Mesodermal cell (in vitro differentiated cells): Measurements from ENCODE around the gene EGF.
"Not testable (repeated sequence)": the region's sequence is repeated elsewhere in the genome, so short reads cannot be mapped to it uniquely, and the experiment has no call there.

Source experiments
- H3K27ac ChIP-seq: 2 replicates; pipeline ENCODE4 v1.7.0; 2013; ENCODE audit warnings: mild to moderate bottlenecking, low read depth, low read length, moderate library complexity; ENCODE audit not compliant: severe bottlenecking
- H3K36me3 ChIP-seq: 2 replicates; pipeline ENCODE4 v1.7.1; 2013; ENCODE audit warnings: mild to moderate bottlenecking, low read length, moderate library complexity; ENCODE audit not compliant: control insufficient read depth, insufficient read depth
- H3K4me1 ChIP-seq: one replicate; pipeline ENCODE4 v1.7.1; 2013; ENCODE audit warnings: mild to moderate bottlenecking, low read length; ENCODE audit not compliant: insufficient read depth, control insufficient read depth, poor library complexity, severe bottlenecking
- H3K4me3 ChIP-seq: 2 replicates; pipeline ENCODE4 v1.7.0; 2013; ENCODE audit warnings: low read length, control low read depth, mild to moderate bottlenecking; ENCODE audit not compliant: insufficient read depth, poor library complexity, severe bottlenecking; ENCODE audit errors: extremely low read depth
- H3K9me3 ChIP-seq: 2 replicates; pipeline ENCODE4 v1.7.1; 2013; ENCODE audit warnings: mild to moderate bottlenecking, low read length, moderate library complexity; ENCODE audit not compliant: control insufficient read depth
- WGBS, 2 experiments: methylation state at CpG; one replicate each; pipeline ENCODE4 v1.1.5; 2013; ENCODE audit warnings: missing lambda C conversion rate in 2 of 2; ENCODE audit not compliant: insufficient coverage in 2 of 2; 5-methylcytosine and 5-hydroxymethylcytosine counted together

EGF gene

DNA sequence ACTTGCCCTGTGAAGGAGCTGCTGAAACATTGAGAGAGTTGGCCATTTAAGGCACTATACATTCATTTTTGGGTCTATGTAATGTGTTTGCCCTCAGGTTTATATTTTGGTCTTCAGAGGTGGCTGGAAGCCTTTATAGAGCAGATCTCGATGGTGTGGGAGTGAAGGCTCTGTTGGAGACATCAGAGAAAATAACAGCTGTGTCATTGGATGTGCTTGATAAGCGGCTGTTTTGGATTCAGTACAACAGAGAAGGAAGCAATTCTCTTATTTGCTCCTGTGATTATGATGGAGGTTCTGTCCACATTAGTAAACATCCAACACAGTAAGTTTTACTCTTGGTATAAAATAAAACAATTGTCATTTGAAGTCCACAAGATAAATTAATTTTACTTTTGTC lies 31.1 kb downstream of the EGF start:
- H3K36me3 ChIP-seq: no peaks in the 10 kb centered on the region
- H3K27ac ChIP-seq: no peak overlapping the region
- no peaks in the 10 kb centered on the region for H3K9me3 ChIP-seq
- 92 to 100% methylated on average over 1 of the region's 2 CpGs for WGBS, 2 experiments
- no peak overlapping the region for H3K4me3 ChIP-seq
- H3K4me1 ChIP-seq: no peaks in the 10 kb centered on the region

DNA sequence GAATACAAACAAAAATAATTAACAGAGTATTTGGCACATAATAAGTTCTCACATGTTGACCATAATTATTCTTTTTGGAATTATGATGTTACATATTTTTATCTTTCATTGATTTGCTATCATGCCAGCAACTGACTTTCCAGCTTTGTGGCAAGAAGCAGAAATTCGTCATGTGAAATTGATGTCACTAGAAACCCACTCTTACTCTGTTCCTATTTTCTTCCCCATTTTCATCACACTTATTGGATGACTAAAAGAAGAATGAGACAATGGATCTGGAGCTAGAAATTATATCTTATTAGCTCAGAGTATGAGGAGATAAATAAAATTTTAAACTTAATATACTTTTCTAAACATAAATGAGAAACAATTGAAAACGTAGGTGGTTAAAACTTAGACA lies 31.9 kb downstream of the EGF start:
- H3K27ac ChIP-seq: no peak overlapping the region
- no CpG with 5 or more reads among the region's 2 CpGs for WGBS, 2 experiments
- H3K36me3 ChIP-seq: no peaks in the 10 kb centered on the region
- no peak overlapping the region for H3K4me3 ChIP-seq
- no peaks in the 10 kb centered on the region for H3K4me1 ChIP-seq
- no peaks in the 10 kb centered on the region for H3K9me3 ChIP-seq

DNA sequence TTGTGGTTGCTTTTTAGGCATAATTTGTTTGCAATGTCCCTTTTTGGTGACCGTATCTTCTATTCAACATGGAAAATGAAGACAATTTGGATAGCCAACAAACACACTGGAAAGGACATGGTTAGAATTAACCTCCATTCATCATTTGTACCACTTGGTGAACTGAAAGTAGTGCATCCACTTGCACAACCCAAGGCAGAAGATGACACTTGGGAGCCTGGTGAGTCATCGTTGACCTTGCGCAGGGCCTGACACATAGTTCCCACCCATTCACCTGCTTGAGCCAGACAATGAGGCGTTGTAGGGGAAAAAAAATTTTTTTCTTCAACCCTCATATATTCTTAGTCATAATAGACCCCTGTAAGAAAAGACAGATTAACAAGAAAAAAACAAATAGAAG lies 32.4 kb downstream of the EGF start:
- H3K9me3 ChIP-seq: no peaks in the 10 kb centered on the region
- H3K36me3 ChIP-seq: no peaks in the 10 kb centered on the region
- H3K27ac ChIP-seq: no peak overlapping the region
- no peak overlapping the region for H3K4me3 ChIP-seq
- 100% methylated on average over 1 to 2 of the region's 4 CpGs for WGBS, 2 experiments
- no peaks in the 10 kb centered on the region for H3K4me1 ChIP-seq

DNA sequence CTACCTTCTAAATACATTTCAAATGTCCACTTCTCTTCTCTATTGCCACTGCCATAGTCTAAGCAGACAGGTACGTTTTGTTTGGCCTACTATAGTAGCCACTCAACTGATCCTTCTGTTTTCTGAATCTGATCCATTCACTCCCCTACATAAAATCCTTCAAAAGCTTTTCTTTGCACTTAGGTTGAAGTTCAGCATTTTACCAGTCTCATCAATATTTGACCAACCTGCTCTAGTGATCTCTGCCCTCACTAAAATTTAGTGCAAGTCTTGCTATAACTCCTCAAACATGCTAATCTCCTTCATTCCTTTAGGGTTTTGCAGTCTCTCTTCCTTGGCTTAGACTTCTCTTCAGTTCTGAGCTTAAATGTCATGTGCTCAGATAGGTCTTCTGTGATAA lies 33.4 kb downstream of the EGF start:
- no peaks in the 10 kb centered on the region for H3K4me1 ChIP-seq
- no peak overlapping the region for H3K27ac ChIP-seq
- WGBS, 2 experiments: 87 to 89% methylated on average over 1 of the region's 1 CpG
- H3K9me3 ChIP-seq: no peaks in the 10 kb centered on the region
- no peaks in the 10 kb centered on the region for H3K36me3 ChIP-seq
- H3K4me3 ChIP-seq: no peak overlapping the region

DNA sequence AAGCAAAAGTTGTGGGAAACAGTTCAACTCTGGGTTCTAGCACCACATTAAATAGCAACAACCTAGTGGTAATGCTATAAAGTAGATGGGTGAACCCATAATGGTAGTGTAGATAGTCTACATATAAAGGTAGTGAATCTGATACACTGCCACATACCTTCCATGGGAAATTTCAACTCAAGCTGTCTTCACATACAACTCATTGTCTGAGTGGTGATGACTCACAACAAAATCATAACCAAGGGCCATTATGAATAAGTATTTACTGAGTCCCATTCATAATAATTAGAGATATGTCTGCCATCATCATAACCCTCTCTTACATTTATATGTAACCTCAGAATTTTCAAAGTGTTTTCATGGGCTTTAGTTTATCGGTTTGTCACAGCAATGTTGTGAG lies 34.8 kb downstream of the EGF start:
- H3K36me3 ChIP-seq: no peaks in the 10 kb centered on the region
- H3K4me1 ChIP-seq: no peaks in the 10 kb centered on the region
- no peaks in the 10 kb centered on the region for H3K9me3 ChIP-seq
- no peak overlapping the region for H3K27ac ChIP-seq
- no CpG with 5 or more reads among the region's 1 CpG for WGBS, 2 experiments
- no peak overlapping the region for H3K4me3 ChIP-seq

DNA sequence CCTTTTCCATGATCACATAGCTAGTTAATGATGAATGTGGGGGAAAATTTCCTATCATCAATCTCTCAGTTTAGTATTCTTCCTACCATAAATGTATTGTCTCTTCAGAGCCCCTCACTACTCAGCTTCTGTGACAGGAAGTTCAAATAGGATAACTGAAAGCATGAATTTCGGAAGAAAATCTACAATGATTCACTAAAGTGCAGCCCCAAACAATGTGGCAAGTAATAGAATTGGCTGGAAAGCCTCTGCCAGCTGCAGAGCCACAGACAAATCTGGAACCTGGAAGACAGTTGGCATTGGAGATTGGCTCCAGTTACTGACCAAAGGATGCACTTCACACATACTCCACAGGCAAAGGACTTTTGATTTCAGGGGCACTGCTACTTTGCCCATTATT lies 35.2 kb downstream of the EGF start:
- Histone ChIP-seq H3K36me3 (no peaks in the 10 kb centered on the region), H3K4me3 (no peak overlapping the region), H3K27ac (no peak overlapping the region), H3K9me3 (no peaks in the 10 kb centered on the region), H3K4me1 (no peaks in the 10 kb centered on the region)
- 56% methylated on average over 1 of the region's 1 CpG; no CpG with 5 or more reads in 1 of the 2 experiments for WGBS, 2 experiments

DNA sequence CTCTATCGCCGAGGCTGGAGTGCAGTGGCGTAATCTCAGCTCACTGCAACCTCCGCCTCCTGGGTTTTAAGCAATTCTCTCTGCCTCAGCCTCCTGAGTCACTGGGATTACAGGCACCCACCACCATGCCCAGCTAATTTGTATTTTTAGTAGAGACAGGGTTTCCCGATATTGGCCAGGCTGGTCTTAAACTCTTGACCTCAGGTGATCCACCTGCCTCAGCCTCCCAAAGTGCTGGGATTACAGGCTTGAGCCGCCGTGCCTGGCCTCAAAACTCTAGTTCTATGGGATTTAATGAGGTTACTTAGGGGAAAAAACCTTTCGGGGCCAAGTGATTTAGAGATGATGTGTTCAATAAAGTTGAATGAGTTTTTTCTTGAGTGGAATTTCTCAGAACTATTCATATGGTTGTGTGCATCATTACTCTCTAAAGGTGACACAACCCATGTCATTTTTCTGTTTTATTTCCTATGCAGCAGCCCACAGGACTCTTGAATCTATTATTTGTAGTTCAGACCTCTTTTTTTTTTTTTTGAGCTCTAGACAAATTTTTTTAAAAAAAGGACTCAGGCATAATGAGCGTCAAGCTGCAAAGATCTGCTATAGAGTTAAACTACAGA lies 36.5 kb downstream of the EGF start:
- not testable (repeated sequence) for H3K4me3 ChIP-seq
- 94% methylated on average over 7 to 8 of the region's 9 CpGs for WGBS, 2 experiments

DNA sequence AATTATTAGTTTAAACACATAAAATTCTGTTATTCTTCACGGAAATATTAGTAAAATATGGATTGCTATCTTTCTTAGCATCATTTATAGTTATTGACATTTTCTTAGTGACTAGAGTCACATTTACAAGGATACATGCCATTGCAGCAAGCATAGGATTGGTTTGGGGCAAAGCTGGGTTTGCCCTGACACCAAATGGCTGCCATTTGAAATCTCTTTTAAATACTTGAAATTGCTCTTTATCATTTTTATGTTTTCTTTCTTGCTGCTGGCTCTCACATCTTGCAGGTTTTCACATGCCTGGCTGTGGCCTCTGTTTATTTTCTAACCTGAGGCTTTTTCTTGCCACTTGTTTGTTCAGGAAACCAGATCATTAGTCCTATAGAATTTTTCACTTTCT lies 39.9 kb downstream of the EGF start:
- H3K27ac ChIP-seq: no peak overlapping the region
- H3K9me3 ChIP-seq: no peaks in the 10 kb centered on the region
- no peaks in the 10 kb centered on the region for H3K4me1 ChIP-seq
- H3K4me3 ChIP-seq: no peak overlapping the region
- no CpG with 5 or more reads among the region's 1 CpG for WGBS, 2 experiments
- no peaks in the 10 kb centered on the region for H3K36me3 ChIP-seq

More for the DNA sequence above, 36.5 kb downstream of the EGF start:
- not testable (repeated sequence) for H3K4me1 ChIP-seq, H3K27ac ChIP-seq, H3K36me3 ChIP-seq, H3K9me3 ChIP-seq

DNA sequence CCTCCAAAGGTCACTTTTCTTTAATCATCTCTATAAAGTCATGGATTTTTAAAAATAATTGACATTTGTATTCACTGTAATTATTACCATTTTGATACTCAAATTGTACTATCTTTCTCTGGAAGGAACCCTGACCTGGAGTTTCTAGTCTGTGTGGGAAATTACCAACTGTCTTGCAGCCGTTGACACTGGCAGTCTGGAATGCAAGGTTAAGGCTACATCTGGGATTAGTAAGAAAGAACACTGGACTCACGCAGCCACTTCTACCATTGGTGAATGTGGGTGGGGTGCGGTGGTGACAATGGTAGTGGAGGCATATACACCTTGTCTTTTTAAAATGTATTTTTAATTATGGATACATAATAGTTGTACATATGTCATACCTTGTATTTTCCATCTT lies 40.9 kb downstream of the EGF start:
- 84 to 88% methylated on average over 1 to 2 of the region's 3 CpGs for WGBS, 2 experiments
- Histone ChIP-seq H3K36me3 (no peaks in the 10 kb centered on the region), H3K4me1 (no peaks in the 10 kb centered on the region), H3K9me3 (no peaks in the 10 kb centered on the region), H3K27ac (no peak overlapping the region), H3K4me3 (no peak overlapping the region)

DNA sequence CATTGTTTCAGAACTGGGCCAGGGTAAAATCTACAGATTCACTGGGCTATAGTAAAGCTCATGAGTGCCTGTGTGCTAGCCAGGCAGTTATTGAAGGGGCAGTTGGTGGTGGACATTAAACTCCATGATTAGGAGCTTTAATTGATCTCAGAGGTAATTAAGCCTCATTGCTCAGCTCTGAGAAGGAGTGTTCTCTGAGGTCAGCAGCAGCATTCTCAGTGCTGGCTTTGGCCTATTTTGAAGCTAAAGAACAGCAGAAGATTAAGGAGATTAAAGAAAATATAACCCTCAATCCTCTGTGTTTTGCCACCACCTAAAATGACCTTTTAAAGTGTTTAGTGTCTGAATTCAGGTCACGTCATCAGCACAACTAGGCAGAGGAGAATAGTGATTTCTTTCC lies 42.5 kb downstream of the EGF start:
- Histone ChIP-seq H3K4me3 (no peak overlapping the region), H3K9me3 (no peaks in the 10 kb centered on the region), H3K36me3 (no peaks in the 10 kb centered on the region), H3K27ac (no peak overlapping the region), H3K4me1 (no peaks in the 10 kb centered on the region)
- no CpG with 5 or more reads among the region's 1 CpG for WGBS, 2 experiments

DNA sequence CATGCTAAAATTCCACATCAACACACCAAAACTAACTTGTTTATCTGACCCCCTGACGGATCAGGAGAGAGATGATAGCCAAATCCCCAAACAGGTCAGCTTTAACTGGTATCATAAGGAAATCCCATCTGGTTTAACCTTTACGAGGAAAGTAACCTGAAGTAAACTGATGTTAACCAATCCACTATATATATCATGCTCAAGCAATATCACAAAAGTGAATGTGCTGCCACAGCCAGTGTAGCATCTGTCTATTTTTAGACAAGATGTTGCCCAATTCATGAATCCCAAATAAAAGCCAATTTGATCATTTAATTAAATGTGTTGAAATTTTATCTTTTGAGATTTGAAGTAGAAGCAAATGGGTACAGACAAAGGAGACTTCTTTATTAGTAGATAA lies 44.5 kb downstream of the EGF start:
- H3K27ac ChIP-seq: no peak overlapping the region
- 87 to 100% methylated on average over 2 of the region's 2 CpGs for WGBS, 2 experiments

More for the DNA sequence above, 44.5 kb downstream of the EGF start:
- no peaks in the 10 kb centered on the region for H3K36me3 ChIP-seq
- no peaks in the 10 kb centered on the region for H3K4me1 ChIP-seq
- H3K4me3 ChIP-seq: no peak overlapping the region
- H3K9me3 ChIP-seq: no peaks in the 10 kb centered on the region
